CD4-positive, alpha-beta T cell treated with Interleukin-1 beta for 1 hour (primary cell): ENCODE results near the gene RIT1.

Experiments used
- DNase-seq, 2 donors: peaks; one replicate each; pipeline ENCODE4 v3.0.0-alpha.2; 2020 to 2022

Gene RIT1

DNA sequence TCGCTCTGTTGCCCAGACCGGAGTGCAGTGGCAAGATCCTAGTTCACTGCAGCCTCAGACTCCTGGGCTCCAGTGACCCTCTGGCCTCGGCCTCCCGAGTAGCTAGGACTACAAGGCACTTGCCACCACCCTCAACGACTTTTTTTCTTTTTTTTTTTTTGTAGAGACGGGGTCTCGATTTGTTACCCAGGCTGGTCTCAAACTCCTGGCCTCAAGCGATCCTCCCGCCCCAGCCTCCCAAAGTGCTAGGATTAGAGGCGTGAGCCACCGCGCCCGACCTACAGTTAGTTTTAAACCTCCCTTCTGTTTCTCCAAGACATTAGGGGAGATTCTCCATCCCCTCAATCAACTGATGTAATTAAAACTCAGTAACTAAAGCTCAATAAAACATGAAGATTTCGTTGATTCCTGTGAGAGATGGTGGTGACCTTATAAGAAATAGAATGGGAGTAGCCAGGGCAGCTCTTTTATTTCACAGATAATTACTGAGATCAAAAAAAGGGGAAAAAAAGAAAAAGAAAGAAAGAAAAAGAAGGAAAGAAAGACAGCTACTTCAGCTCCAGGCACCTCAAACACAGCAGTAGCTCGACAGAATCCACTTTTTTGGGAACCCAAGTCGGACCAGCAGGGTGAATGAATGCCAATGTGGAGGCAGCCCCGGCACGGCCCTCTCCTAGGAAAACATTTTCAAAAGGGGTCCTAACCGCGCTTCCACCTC lies 54.7 kb downstream of the RIT1 start:
- no peak for DNase-seq

DNA sequence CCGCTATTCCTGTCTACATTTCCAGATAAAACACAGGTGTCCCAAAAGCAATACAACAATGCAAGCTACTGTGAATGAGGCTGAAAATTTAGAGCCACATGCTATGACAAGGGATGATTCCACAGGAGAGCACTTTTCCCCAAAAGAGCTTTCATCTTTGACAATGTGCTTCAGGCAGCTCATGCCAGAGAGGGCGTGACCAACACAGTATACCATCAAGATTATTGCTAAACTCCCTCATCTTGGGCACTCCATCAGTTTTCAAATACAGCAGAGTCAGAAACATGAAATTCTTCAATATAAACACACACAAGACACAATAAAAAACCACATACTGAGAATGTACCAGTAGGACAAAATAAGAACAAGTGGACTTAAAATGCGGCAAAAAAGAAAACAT lies 60.8 kb downstream of the RIT1 start:
- DNase-seq, result no peak

DNA sequence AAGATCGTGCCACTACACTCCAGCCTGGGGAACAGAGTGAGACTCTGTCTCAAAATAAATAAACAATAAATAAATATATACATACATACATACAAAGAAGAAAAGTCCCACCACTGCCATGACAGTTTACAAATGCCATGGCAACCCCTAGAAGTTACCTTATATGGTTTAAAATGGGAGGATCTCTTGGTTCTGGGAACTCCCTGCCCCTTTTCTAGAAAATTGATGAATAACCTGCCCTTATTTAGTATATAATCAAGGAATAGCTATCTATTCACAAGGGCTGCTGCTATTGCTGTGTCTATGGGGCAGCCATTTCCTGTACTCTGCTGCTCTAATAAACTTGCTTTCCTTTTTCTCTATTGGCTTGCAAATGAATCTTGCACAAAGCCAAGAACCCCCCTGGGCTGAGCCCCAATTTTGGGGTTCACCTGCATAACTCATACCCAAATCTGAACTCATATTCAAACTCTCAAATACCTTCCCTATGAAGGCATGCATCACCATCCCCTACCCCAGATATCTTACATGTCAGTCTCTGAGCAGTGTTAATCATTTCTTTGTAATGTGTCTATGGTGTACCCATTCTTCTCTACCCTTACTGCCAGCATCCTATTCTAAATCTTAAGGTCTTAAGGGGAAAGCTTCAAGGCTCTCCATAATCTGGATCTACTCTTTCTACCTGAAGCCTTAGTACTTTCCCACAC lies 63.2 kb downstream of the RIT1 start:
- no peak for DNase-seq
